HepG2 (cell line): ENCODE results near the gene CDK14.
"Not testable (repeated sequence)": the region's sequence is repeated elsewhere in the genome, so short reads cannot be mapped to it uniquely, and the experiment has no call there.

Experiments
- EZH2 ChIP-seq: conservative IDR thresholded peaks from 2 replicates; pipeline ENCODE4 v1.6.1; 2012; ENCODE audit warnings: mild to moderate bottlenecking, low read depth, low read length, moderate library complexity
- FOXK1 ChIP-seq: sonication (generic); formaldehyde crosslinking; IDR thresholded peaks from 2 replicates; pipeline ENCODE4 v1.4.0; 2020; ENCODE audit warnings: low read depth, missing genetic modification reagents, borderline replicate concordance
- GATAD2A ChIP-seq: IDR thresholded peaks from 2 replicates; pipeline ENCODE4 v1.6.1; 2016
- KLF13 ChIP-seq: sonication (generic); formaldehyde crosslinking; IDR thresholded peaks from 2 replicates; pipeline ENCODE4 v1.4.0; 2020; ENCODE audit warnings: mild to moderate bottlenecking, missing genetic modification reagents
- MYC ChIP-seq: sonication (generic); formaldehyde crosslinking; IDR thresholded peaks from 2 replicates; pipeline ENCODE4 v1.9.0; 2021; ENCODE audit warnings: missing genetic modification reagents, borderline replicate concordance
- POLR2A ChIP-seq, 2 experiments: IDR thresholded peaks; 2 replicates each; pipeline ENCODE4 v1.6.1; 2011; ENCODE audit warnings: low read depth in 2 of 2, low read length in 2 of 2, mild to moderate bottlenecking in 1 of 2, moderate library complexity in 1 of 2; ENCODE audit not compliant: insufficient read depth in 1 of 2
- RXRA ChIP-seq: sonication (generic); formaldehyde crosslinking; IDR thresholded peaks from 2 replicates; pipeline ENCODE4 v1.5.1; 2020; ENCODE audit warnings: missing genetic modification reagents
- ZNF773 ChIP-seq: sonication (generic); formaldehyde crosslinking; IDR thresholded peaks from 2 replicates; pipeline ENCODE4 v1.4.0; 2020; ENCODE audit warnings: missing genetic modification reagents, borderline replicate concordance
- TF ChIP-seq, protein P1 (sequence below): sonication (generic); formaldehyde crosslinking; IDR thresholded peaks from 2 replicates; pipeline ENCODE4 v1.4.0; 2020; ENCODE audit warnings: mild to moderate bottlenecking, missing genetic modification reagents
- TF ChIP-seq, protein P2 (sequence below): sonication (generic); formaldehyde crosslinking; IDR thresholded peaks from 2 replicates; pipeline ENCODE4 v1.4.0; 2020; ENCODE audit warnings: missing genetic modification reagents

- not testable (repeated sequence) for TF ChIP-seq EZH2; FOXK1 (CRISPR knock-in tag); MYC; KLF13 (CRISPR knock-in tag); GATAD2A (CRISPR knock-in tag); POLR2A (IDR thresholded peaks at IDR 0.05; ENCODE audit: insufficient read depth in 1 of 2, low read depth in 2 of 2, low read length in 2 of 2); RXRA; ZNF773 (CRISPR knock-in tag)
- TF ChIP-seq, protein P1, sequence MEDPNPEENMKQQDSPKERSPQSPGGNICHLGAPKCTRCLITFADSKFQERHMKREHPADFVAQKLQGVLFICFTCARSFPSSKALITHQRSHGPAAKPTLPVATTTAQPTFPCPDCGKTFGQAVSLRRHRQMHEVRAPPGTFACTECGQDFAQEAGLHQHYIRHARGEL (CRISPR knock-in tag), result not testable (repeated sequence)
- TF ChIP-seq, protein P2, sequence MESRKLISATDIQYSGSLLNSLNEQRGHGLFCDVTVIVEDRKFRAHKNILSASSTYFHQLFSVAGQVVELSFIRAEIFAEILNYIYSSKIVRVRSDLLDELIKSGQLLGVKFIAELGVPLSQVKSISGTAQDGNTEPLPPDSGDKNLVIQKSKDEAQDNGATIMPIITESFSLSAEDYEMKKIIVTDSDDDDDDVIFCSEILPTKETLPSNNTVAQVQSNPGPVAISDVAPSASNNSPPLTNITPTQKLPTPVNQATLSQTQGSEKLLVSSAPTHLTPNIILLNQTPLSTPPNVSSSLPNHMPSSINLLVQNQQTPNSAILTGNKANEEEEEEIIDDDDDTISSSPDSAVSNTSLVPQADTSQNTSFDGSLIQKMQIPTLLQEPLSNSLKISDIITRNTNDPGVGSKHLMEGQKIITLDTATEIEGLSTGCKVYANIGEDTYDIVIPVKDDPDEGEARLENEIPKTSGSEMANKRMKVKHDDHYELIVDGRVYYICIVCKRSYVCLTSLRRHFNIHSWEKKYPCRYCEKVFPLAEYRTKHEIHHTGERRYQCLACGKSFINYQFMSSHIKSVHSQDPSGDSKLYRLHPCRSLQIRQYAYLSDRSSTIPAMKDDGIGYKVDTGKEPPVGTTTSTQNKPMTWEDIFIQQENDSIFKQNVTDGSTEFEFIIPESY (CRISPR knock-in tag), result not testable (repeated sequence)
Observed at GRCh38 chr7:90928700-90929424, 332.7 kb downstream of the CDK14 start.
